Tibial nerve (tissue), 4 donors: ENCODE results near the gene USP6NL.

Experiments
- EP300 ChIP-seq, 2 donors: sonication (generic); formaldehyde crosslinking; IDR thresholded peaks; one replicate each; pipeline ENCODE4 v1.6.1; 2017; ENCODE audit warnings: antibody characterized with exemption in 2 of 2, mild to moderate bottlenecking in 1 of 2
- POLR2A ChIP-seq, 2 donors: fragments of 450-650 bp; IDR thresholded peaks; one replicate each; pipeline ENCODE4 v1.6.1; 2017; ENCODE audit warnings: antibody characterized with exemption in 2 of 2, mild to moderate bottlenecking in 2 of 2, moderate library complexity in 2 of 2
- TF ChIP-seq, protein P1 (sequence below), 5 experiments: fragments of 200-600 bp in 3 of 5; fragments of 450-650 bp in 2 of 5; sonication (generic) in 3 of 5; IDR thresholded peaks; one replicate each; pipeline ENCODE4 v1.5.1; 2016 to 2019; ENCODE audit warnings: antibody characterized with exemption in 5 of 5, mild to moderate bottlenecking in 3 of 5, moderate library complexity in 2 of 5

DNA sequence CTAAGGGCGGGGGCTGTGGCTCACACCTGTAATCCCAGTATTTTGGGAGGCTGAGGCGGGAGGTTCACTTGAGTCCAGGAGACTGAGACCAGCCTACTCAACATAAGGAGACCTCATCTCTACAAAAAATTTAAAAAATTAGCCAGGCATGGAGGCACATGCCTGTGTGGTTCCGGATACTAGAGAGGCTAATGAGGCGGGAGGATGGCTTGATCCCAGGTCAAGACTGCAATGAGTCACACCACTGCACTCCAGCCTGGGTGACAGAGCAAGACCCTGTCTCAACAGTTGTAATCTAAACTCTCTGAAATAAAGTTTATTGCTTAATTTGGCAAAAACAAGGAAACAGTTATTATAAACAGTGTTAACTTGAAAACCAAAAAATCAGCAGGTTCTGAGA lies 123.3 kb downstream of the USP6NL start:
- TF ChIP-seq, protein P1, sequence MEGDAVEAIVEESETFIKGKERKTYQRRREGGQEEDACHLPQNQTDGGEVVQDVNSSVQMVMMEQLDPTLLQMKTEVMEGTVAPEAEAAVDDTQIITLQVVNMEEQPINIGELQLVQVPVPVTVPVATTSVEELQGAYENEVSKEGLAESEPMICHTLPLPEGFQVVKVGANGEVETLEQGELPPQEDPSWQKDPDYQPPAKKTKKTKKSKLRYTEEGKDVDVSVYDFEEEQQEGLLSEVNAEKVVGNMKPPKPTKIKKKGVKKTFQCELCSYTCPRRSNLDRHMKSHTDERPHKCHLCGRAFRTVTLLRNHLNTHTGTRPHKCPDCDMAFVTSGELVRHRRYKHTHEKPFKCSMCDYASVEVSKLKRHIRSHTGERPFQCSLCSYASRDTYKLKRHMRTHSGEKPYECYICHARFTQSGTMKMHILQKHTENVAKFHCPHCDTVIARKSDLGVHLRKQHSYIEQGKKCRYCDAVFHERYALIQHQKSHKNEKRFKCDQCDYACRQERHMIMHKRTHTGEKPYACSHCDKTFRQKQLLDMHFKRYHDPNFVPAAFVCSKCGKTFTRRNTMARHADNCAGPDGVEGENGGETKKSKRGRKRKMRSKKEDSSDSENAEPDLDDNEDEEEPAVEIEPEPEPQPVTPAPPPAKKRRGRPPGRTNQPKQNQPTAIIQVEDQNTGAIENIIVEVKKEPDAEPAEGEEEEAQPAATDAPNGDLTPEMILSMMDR (IDR thresholded peaks at IDR 0.05) = no peak
- no peak for TF ChIP-seq EP300 (IDR thresholded peaks at IDR 0.05)
- no peak for TF ChIP-seq POLR2A (IDR thresholded peaks at IDR 0.05)
